ENCODE data around the gene CDK18.

The CDK18 gene

GRCh38 chr1:205524794-205525101 lies 20.3 kb downstream of the CDK18 start:
- FAIRE-seq: no peak

- no peak for FAIRE-seq
Observed at GRCh38 chr1:205525495-205526285, 21.2 kb downstream of the CDK18 start.

- no peak for FAIRE-seq
Observed at GRCh38 chr1:205526431-205526830, 22.0 kb downstream of the CDK18 start.

GRCh38 chr1:205527931-205528330 lies 23.5 kb downstream of the CDK18 start:
- no peak for FAIRE-seq

- no peak for FAIRE-seq
Observed at GRCh38 chr1:205528446-205528886, 24.0 kb downstream of the CDK18 start.

- no peak for FAIRE-seq
Observed at GRCh38 chr1:205528887-205529825, 24.7 kb downstream of the CDK18 start.

- no peak for FAIRE-seq
Observed at GRCh38 chr1:205530116-205530515, 25.6 kb downstream of the CDK18 start.

GRCh38 chr1:205531191-205532025 lies 26.9 kb downstream of the CDK18 start:
- no peak for FAIRE-seq

- FAIRE-seq: no peak
Observed at GRCh38 chr1:205532026-205532898, 27.8 kb downstream of the CDK18 start.

GRCh38 chr1:205532996-205533735 lies 28.7 kb downstream of the CDK18 start:
- FAIRE-seq: no peak

- FAIRE-seq: no peak
Observed at GRCh38 chr1:205533748-205534443, 29.4 kb downstream of the CDK18 start.

- no peak for FAIRE-seq
Observed at GRCh38 chr1:205534444-205534985, 30.0 kb downstream of the CDK18 start.

GRCh38 chr1:205535096-205535495 lies 30.6 kb downstream of the CDK18 start:
- no peak for FAIRE-seq

GRCh38 chr1:205535866-205536758 lies 31.6 kb downstream of the CDK18 start:
- FAIRE-seq: no peak

- no peak for FAIRE-seq
Observed at GRCh38 chr1:205536759-205537361, 32.4 kb downstream of the CDK18 start.

- FAIRE-seq: no peak
Observed at GRCh38 chr1:205537386-205538018, 33.0 kb downstream of the CDK18 start.

- FAIRE-seq: no peak
Observed at GRCh38 chr1:205538235-205538840, 33.9 kb downstream of the CDK18 start.
